Thyroid gland (tissue), 4 donors: ENCODE data around the gene SYTL2.
"Not testable (repeated sequence)": the region's sequence is repeated elsewhere in the genome, so short reads cannot be mapped to it uniquely, and the experiment has no call there.

Source experiments
- CTCF ChIP-seq, 6 experiments: fragments of 200-600 bp in 3 of 6; fragments of 450-650 bp in 3 of 6; sonication (generic) in 3 of 6; IDR thresholded peaks; one replicate each; pipeline ENCODE4 v1.5.1; 2016 to 2019; ENCODE audit warnings: antibody characterized with exemption in 6 of 6, mild to moderate bottlenecking in 2 of 6, inconsistent platforms in 1 of 6, moderate library complexity in 1 of 6
- POLR2A ChIP-seq, 2 donors: fragments of 450-650 bp; IDR thresholded peaks; one replicate each; pipeline ENCODE4 v1.6.1; 2017; ENCODE audit warnings: antibody characterized with exemption in 2 of 2, mild to moderate bottlenecking in 2 of 2, moderate library complexity in 1 of 2

GRCh38 chr11:85654343-85654742 is 156.6 kb downstream of the SYTL2 start:
- not testable (repeated sequence) for TF ChIP-seq CTCF, POLR2A (IDR thresholded peaks at IDR 0.05)
